IMR-90 (cell line): ENCODE measurements around the gene CEMIP2. TPM values are rescaled to one million over a fixed set of nuclear protein-coding genes. Genes with fewer than 3 reads are reported as not detected.

Experiments used
- ATAC-seq: fragments of 200-7000 bp; cut with Tn5 transposase; 2 replicates; pipeline ENCODE4 v1.9.1; 2020; ENCODE audit warnings: low read depth, mild to moderate bottlenecking, moderate library complexity
- BruUV-seq: library from RNA; stranded (reverse); fragments of 400-500 nt; replicated peaks from 2 replicates; lab custom pipeline; 2021; lab: Mats Ljungman, UMichigan
- CTCF ChIA-PET: fragments of 300-600 bp; formaldehyde crosslinking; extraction: SDS; loops from one replicate; lab custom pipeline; 2021; ENCODE audit warnings: antibody characterized with exemption; lab: Yijun Ruan, JAX
- POLR2A ChIA-PET: fragments of 300-600 bp; sonication (Branson Sonifier 250); formaldehyde crosslinking; loops from one replicate; lab custom pipeline; 2022; ENCODE audit warnings: antibody characterized with exemption; ENCODE audit not compliant: unreplicated experiment; lab: Charles Lee
- DNase-seq: peaks from one replicate; pipeline ENCODE4 v3.0.0; 2013
- H2AFZ ChIP-seq: replicated peaks from 2 replicates; pipeline ENCODE3; 2013; ENCODE audit warnings: low read length, mild to moderate bottlenecking; ENCODE audit not compliant: poor library complexity
- H2AK5ac ChIP-seq: 2 replicates; pipeline ENCODE4 v1.6.1; 2013; ENCODE audit warnings: low read depth, low read length, inconsistent platforms
- H2AK9ac ChIP-seq: replicated peaks from 2 replicates; pipeline ENCODE3; 2013; ENCODE audit warnings: mild to moderate bottlenecking, low read depth, low read length, moderate library complexity; ENCODE audit not compliant: poor library complexity
- H2BK120ac ChIP-seq: 2 replicates; pipeline ENCODE4 v1.6.1; 2013; ENCODE audit warnings: low read depth, low read length, inconsistent platforms
- H2BK15ac ChIP-seq: 3 replicates; pipeline ENCODE4 v1.6.1; 2013; ENCODE audit warnings: low read depth, low read length, inconsistent platforms
- H2BK20ac ChIP-seq: 2 replicates; pipeline ENCODE4 v1.6.1; 2013; ENCODE audit warnings: low read depth, mild to moderate bottlenecking, inconsistent platforms, low read length, moderate library complexity
- H2BK5ac ChIP-seq: 2 replicates; pipeline ENCODE4 v1.6.1; 2013; ENCODE audit warnings: mild to moderate bottlenecking, low read depth, low read length, inconsistent platforms; ENCODE audit not compliant: poor library complexity, severe bottlenecking
- H3K14ac ChIP-seq: replicated peaks from 2 replicates; pipeline ENCODE4 v1.6.1; 2013; ENCODE audit warnings: low read depth, low read length, inconsistent platforms
- H3K18ac ChIP-seq: 2 replicates; pipeline ENCODE4 v1.6.1; 2013; ENCODE audit warnings: low read depth, low read length, control low read depth
- H3K23ac ChIP-seq: 2 replicates; pipeline ENCODE4 v1.6.1; 2013; ENCODE audit warnings: low read depth, low read length, inconsistent platforms
- H3K27ac ChIP-seq: 2 replicates; pipeline ENCODE4 v1.5.1; 2013; ENCODE audit warnings: mild to moderate bottlenecking, control low read depth, low read length; ENCODE audit not compliant: insufficient read depth
- H3K27me3 ChIP-seq: 2 replicates; pipeline ENCODE4 v1.6.1; 2013; ENCODE audit warnings: low read length; ENCODE audit not compliant: control insufficient read depth, insufficient read depth
- H3K36me3 ChIP-seq: 2 replicates; pipeline ENCODE4 v1.6.1; 2013; ENCODE audit warnings: low read length, mixed read lengths; ENCODE audit not compliant: control insufficient read depth, insufficient read depth
- H3K4ac ChIP-seq: 2 replicates; pipeline ENCODE4 v1.6.1; 2013; ENCODE audit warnings: low read depth, low read length, inconsistent platforms
- H3K4me1 ChIP-seq: 2 replicates; pipeline ENCODE4 v1.6.1; 2013; ENCODE audit warnings: low read length, mixed read lengths; ENCODE audit not compliant: control insufficient read depth, insufficient read depth
- H3K4me2 ChIP-seq: 2 replicates; pipeline ENCODE4 v1.6.1; 2013; ENCODE audit warnings: low read depth, mild to moderate bottlenecking, control low read depth, low read length, moderate library complexity
- H3K4me3 ChIP-seq: 2 replicates; pipeline ENCODE4 v1.5.1; 2013; ENCODE audit warnings: low read depth, mild to moderate bottlenecking, control low read depth, low read length, moderate library complexity; ENCODE audit not compliant: insufficient read depth
- H3K56ac ChIP-seq: 2 replicates; pipeline ENCODE4 v1.6.1; 2013; ENCODE audit warnings: low read length, inconsistent platforms; ENCODE audit not compliant: insufficient read depth; ENCODE audit errors: extremely low read depth
- H3K79me1 ChIP-seq, 2 experiments: 2 replicates each; pipeline ENCODE4 v1.6.1; 2013; ENCODE audit warnings: low read length in 2 of 2, inconsistent platforms in 1 of 2, low read depth in 1 of 2
- H3K9ac ChIP-seq: 2 replicates; pipeline ENCODE4 v1.6.1; 2013; ENCODE audit warnings: low read depth, low read length, control low read depth
- H3K9me1 ChIP-seq: 2 replicates; pipeline ENCODE4 v1.6.1; 2013; ENCODE audit warnings: low read length, inconsistent platforms; ENCODE audit not compliant: insufficient read depth
- H3K9me3 ChIP-seq: 2 replicates; pipeline ENCODE4 v1.6.1; 2013; ENCODE audit warnings: low read length; ENCODE audit not compliant: control insufficient read depth, insufficient read depth
- H4K20me1 ChIP-seq: 2 replicates; pipeline ENCODE4 v1.6.1; 2013; ENCODE audit warnings: low read length, inconsistent platforms; ENCODE audit not compliant: insufficient read depth
- H4K5ac ChIP-seq: 2 replicates; pipeline ENCODE4 v1.6.1; 2013; ENCODE audit warnings: mild to moderate bottlenecking, low read depth, low read length, control low read depth
- H4K8ac ChIP-seq, 2 experiments: 2 replicates each; pipeline ENCODE4 v1.6.1; 2013; ENCODE audit warnings: low read depth in 2 of 2, low read length in 2 of 2, control low read depth in 1 of 2, inconsistent platforms in 1 of 2
- H4K91ac ChIP-seq: 2 replicates; pipeline ENCODE4 v1.6.1; 2013; ENCODE audit warnings: low read depth, low read length, inconsistent platforms; ENCODE audit not compliant: insufficient read depth
- BHLHE40 ChIP-seq: fragments of 150-350 bp; IDR thresholded peaks from 2 replicates; pipeline ENCODE4 v1.6.1; 2016; ENCODE audit warnings: mild to moderate bottlenecking, low read depth, low read length
- CTCF ChIP-seq: conservative IDR thresholded peaks from 2 replicates; pipeline ENCODE4 v1.5.1; 2012; ENCODE audit warnings: mild to moderate bottlenecking, low read depth, low read length, improper control_type of control experiment
- NFE2L2 ChIP-seq: fragments of 150-350 bp; IDR thresholded peaks from 2 replicates; pipeline ENCODE4 v1.6.1; 2016; ENCODE audit warnings: low read depth, mild to moderate bottlenecking, low read length
- USF2 ChIP-seq: fragments of 150-350 bp; IDR thresholded peaks from 2 replicates; pipeline ENCODE4 v1.6.1; 2017; ENCODE audit warnings: mild to moderate bottlenecking, antibody characterized with exemption, low read length, low read depth
- WGBS, 2 experiments: methylation state at CpG; one replicate each; pipeline versions ENCODE4 v1.1.5 to v1.1.7; 2013; ENCODE audit warnings: missing lambda C conversion rate in 2 of 2; ENCODE audit not compliant: insufficient read length in 1 of 2; ENCODE audit errors: extremely low coverage in 2 of 2; 5-methylcytosine and 5-hydroxymethylcytosine counted together
- dilution Hi-C: fragments of 300-500 bp; cut with HindIII; formaldehyde crosslinking; loops from one replicate; pipeline ENCODE4 v1.14.3; 2018; ENCODE audit warnings: low sequenced_read_pairs; ENCODE audit not compliant: unreplicated experiment
- in situ Hi-C: fragments of 300-500 bp; cut with MboI; formaldehyde crosslinking; loops from 3 replicates; pipeline ENCODE4 v1.14.3; 2019; ENCODE audit warnings: low sequenced_read_pairs, inconsistent platforms, mixed read lengths
- intact Hi-C: fragments of 100-400 bp; cut with micrococcal nuclease; formaldehyde crosslinking; loops from 2 replicates; pipeline ENCODE4 v1.10.0; 2022
- polyA plus RNA-seq, 3 experiments: library from polyadenylated mRNA; depleted of rRNA; stranded (reverse); fragments of >200 nt; gene quantifications; 2 replicates each; pipeline ENCODE4 v1.2.3, GENCODE V29; 2012; ENCODE audit warnings: low replicate concordance in 1 of 3
- total RNA-seq: library from RNA; depleted of rRNA; stranded (reverse); fragments of >200 nt; gene quantifications from 2 replicates; pipeline ENCODE4 v1.2.3, GENCODE V29; 2012

The CEMIP2 gene
- total and polyA plus RNA-seq, 2 of the 4 experiments (the other 2 are of a cell fraction): 65.2 to 67.4 TPM

DNA sequence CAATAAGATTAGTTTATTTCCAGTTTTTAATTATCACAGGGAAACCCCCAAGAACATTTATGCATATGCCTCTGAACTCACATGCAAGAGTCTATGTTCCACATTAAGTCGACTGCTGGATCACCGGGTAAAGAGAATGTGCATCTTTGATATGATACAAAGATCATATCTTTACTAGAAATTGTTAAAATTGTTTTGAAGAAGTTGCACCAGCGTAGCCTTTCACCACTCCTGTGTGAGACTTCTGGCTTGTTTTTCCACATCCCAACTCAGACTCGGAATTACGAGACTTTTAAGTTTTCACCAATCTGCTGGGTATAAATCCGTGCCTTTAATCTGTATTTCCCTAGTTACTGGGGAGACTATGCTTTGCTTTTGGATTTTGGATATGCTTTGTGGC lies 113.2 kb downstream of the CEMIP2 start:
- Histone ChIP-seq H3K27me3 (peaks cover 11% of the 10 kb centered on the region; the same call in 1 of the 2 replicates), H3K4ac (no peak overlapping the region), H2AK5ac (no peak overlapping the region), H4K5ac (no peak overlapping the region), H3K9ac (no peak overlapping the region), H3K9me3 (no peaks in the 10 kb centered on the region), H2BK15ac (no peak overlapping the region), H2BK5ac (no peak overlapping the region), H3K4me2 (no peak overlapping the region), H2AFZ (no peak overlapping the region), H2BK120ac (no peak overlapping the region), H3K4me1 (no peaks in the 10 kb centered on the region), H3K4me3 (no peak overlapping the region), H3K56ac (no peak overlapping the region), H3K36me3 (no peaks in the 10 kb centered on the region), H3K14ac (no peak overlapping the region), H3K79me1 (no peaks in the 10 kb centered on the region), H3K18ac (no peak overlapping the region), H4K91ac (no peak overlapping the region), H4K20me1 (no peaks in the 10 kb centered on the region), H2AK9ac (no peak overlapping the region), H3K23ac (no peak overlapping the region), H3K9me1 (no peaks in the 10 kb centered on the region), H4K8ac (no peak overlapping the region), H2BK20ac (no peak overlapping the region), H3K27ac (no peak overlapping the region)
- no peak for TF ChIP-seq NFE2L2
- no peak for TF ChIP-seq BHLHE40
- TF ChIP-seq USF2: no peak
- no peak for TF ChIP-seq CTCF
- ChIA-PET POLR2A (no interaction called here), CTCF (interaction anchor here (1.0 kb wide), 1 partner anchor 23 kb away, joined by 3 read pairs; no protein-coding TSS in a partner anchor)
- no peak for ATAC-seq
- in situ Hi-C loops (no loop called here), dilution Hi-C loops (no loop called here), intact Hi-C loops (no loop called here)
- DNase-seq: no peak
- WGBS, 2 experiments: 80% methylated on average over 2 of the region's 6 CpGs; no CpG with 5 or more reads in 1 of the 2 experiments
- BruUV-seq: no TSS peak
